Transverse colon (tissue), 1 donor: ENCODE data around the gene RAB42.

Source experiments
- EP300 ChIP-seq: sonication (generic); formaldehyde crosslinking; IDR thresholded peaks from one replicate; pipeline ENCODE4 v1.6.1; 2017; ENCODE audit warnings: antibody characterized with exemption, low read depth
- POLR2A ChIP-seq: fragments of 450-650 bp; IDR thresholded peaks from one replicate; pipeline ENCODE4 v1.6.1; 2016; ENCODE audit warnings: antibody characterized with exemption, mild to moderate bottlenecking, moderate library complexity

DNA sequence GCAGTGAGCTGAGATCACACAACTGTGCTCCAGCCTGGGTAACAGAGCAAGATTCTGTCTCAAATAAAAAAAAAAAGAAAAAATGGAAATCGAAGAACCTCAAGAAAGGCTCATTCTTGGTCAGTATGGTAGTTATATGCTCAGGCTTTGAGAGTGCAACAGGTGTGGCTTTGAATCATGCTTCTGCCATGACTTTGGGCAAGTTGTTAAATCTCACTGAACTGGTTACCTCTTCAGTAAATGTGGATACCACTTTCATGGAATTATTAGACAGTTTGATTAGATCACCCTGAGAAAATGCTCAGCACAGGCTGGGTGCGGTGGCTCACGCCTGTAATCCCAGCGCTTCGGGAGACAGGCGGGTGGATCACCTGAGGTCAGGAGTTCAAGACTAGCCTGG lies 26.3 kb upstream of the RAB42 start:
- no peak for TF ChIP-seq POLR2A
- no peak for TF ChIP-seq EP300
